Measurements from ENCODE around the gene ZNF85. TPM values are rescaled to one million over a fixed set of nuclear protein-coding genes. Genes with fewer than 3 reads are reported as not detected.
"Not testable (repeated sequence)": the region's sequence is repeated elsewhere in the genome, so short reads cannot be mapped to it uniquely, and the experiment has no call there.

The ZNF85 gene
- total RNA-seq, 1 donor, result 11.4 TPM

- no peak for TF ChIP-seq CTCF (IDR thresholded peaks at IDR 0.05; ENCODE audit: insufficient read depth, low read length)
- no peak for DNase-seq (ENCODE audit: low read depth)
- H3K4me3 ChIP-seq (ENCODE audit: low read depth, low read length), result no peak overlapping the region
These were observed 41.7 kb downstream of the ZNF85 start for GRCh38 chr19:20964798-20965197.

GRCh38 chr19:20968092-20968491 is 45.0 kb downstream of the ZNF85 start:
- no peak for DNase-seq (ENCODE audit: low read depth)
- no peak overlapping the region for H3K4me3 ChIP-seq (ENCODE audit: low read depth, low read length)
- no peak for TF ChIP-seq CTCF (IDR thresholded peaks at IDR 0.05; ENCODE audit: insufficient read depth, low read length)

- no peak overlapping the region for H3K4me3 ChIP-seq (ENCODE audit: low read depth, low read length)
- DNase-seq (ENCODE audit: low read depth), result no peak
- no peak for TF ChIP-seq CTCF (IDR thresholded peaks at IDR 0.05; ENCODE audit: insufficient read depth, low read length)
These were observed 46.4 kb downstream of the ZNF85 start for GRCh38 chr19:20969498-20969897.

- no peak for TF ChIP-seq CTCF (IDR thresholded peaks at IDR 0.05; ENCODE audit: insufficient read depth, low read length)
- no peak overlapping the region for H3K4me3 ChIP-seq (ENCODE audit: low read depth, low read length)
- no peak for DNase-seq (ENCODE audit: low read depth)
These were observed 46.8 kb downstream of the ZNF85 start for GRCh38 chr19:20969898-20970297.

GRCh38 chr19:20992788-20993187 is 69.7 kb downstream of the ZNF85 start:
- DNase-seq (ENCODE audit: low read depth); H3K4me3 ChIP-seq (ENCODE audit: low read depth, low read length): not testable (repeated sequence)

GRCh38 chr19:20999731-21000352 is 76.8 kb downstream of the ZNF85 start:
- TF ChIP-seq CTCF (IDR thresholded peaks at IDR 0.05; ENCODE audit: insufficient read depth, low read length), result no peak
- DNase-seq (ENCODE audit: low read depth), result peak; percentile 66
- peak overlapping the region; percentile 52 for H3K4me3 ChIP-seq (ENCODE audit: low read depth, low read length)

Other genes starting within 250 kb of the ZNF85 start
- gene ZNF66, start 146.9 kb upstream of the ZNF85 start, total RNA-seq (ENCODE audit: low replicate concordance), result 4.0 and 5.0 TPM in 2 replicates
- 5.6 and 9.9 TPM in 2 replicates for gene ZNF430, start 97.4 kb downstream of the ZNF85 start, total RNA-seq (ENCODE audit: low replicate concordance)
- gene ZNF714, start 159.0 kb downstream of the ZNF85 start, total RNA-seq (ENCODE audit: low replicate concordance), result 1.7 and 9.7 TPM in 2 replicates
- 5.1 and 10.1 TPM in 2 replicates for gene ZNF431, start 218.8 kb downstream of the ZNF85 start, total RNA-seq (ENCODE audit: low replicate concordance)